Panc1 (cell line): Measurements from ENCODE around the gene LMNTD1. TPM values are rescaled to one million over a fixed set of nuclear protein-coding genes. Genes with fewer than 3 reads are reported as not detected.

Experiments
- ATAC-seq: fragments of 200-7000 bp; cut with Tn5 transposase; 2 replicates; pipeline ENCODE4 v1.9.1; 2020; ENCODE audit warnings: mild to moderate bottlenecking, moderate library complexity
- BruUV-seq: library from RNA; stranded (reverse); fragments of 400-500 nt; replicated peaks from 2 replicates; lab custom pipeline; 2021; lab: Mats Ljungman, UMichigan
- CTCF ChIA-PET: fragments of 300-600 bp; sonication (Branson Sonifier 250); formaldehyde crosslinking; loops from one replicate; lab custom pipeline; 2022; ENCODE audit warnings: antibody characterized with exemption; lab: Charles Lee
- POLR2A ChIA-PET: fragments of 300-600 bp; sonication (Branson Sonifier 250); formaldehyde crosslinking; loops from one replicate; lab custom pipeline; 2022; ENCODE audit warnings: antibody characterized with exemption; lab: Charles Lee
- DNase-seq: peaks from one replicate; pipeline ENCODE4 v3.0.0-alpha.2; 2010; ENCODE audit warnings: low read depth, low spot score
- H3K27ac ChIP-seq: 2 replicates; pipeline ENCODE4 v1.5.1; 2011; ENCODE audit warnings: mild to moderate bottlenecking, low read length, inconsistent platforms
- H3K27me3 ChIP-seq: fragments of 200-500 bp; sonication (Bioruptor generic); 2 replicates; pipeline ENCODE4 v1.6.0; 2014; ENCODE audit warnings: low read length, inconsistent platforms; ENCODE audit not compliant: control insufficient read depth, insufficient read depth
- H3K36me3 ChIP-seq: fragments of 200-500 bp; sonication (Bioruptor generic); 2 replicates; pipeline ENCODE4 v1.5.1; 2014; ENCODE audit warnings: inconsistent platforms, mild to moderate bottlenecking, low read length, moderate library complexity; ENCODE audit not compliant: control insufficient read depth, insufficient read depth
- H3K4me1 ChIP-seq: 2 replicates; pipeline ENCODE4 v1.5.1; 2011; ENCODE audit warnings: inconsistent platforms, mild to moderate bottlenecking, low read length, moderate library complexity; ENCODE audit not compliant: control insufficient read depth, insufficient read depth
- H3K4me3 ChIP-seq, 2 experiments: 2 replicates each; pipeline ENCODE4 v1.5.1; 2011 to 2012; ENCODE audit warnings: low read depth in 2 of 2, low read length in 2 of 2, mild to moderate bottlenecking in 2 of 2, inconsistent platforms in 1 of 2, moderate library complexity in 1 of 2
- H3K9me3 ChIP-seq: fragments of 200-500 bp; sonication (Bioruptor generic); 2 replicates; pipeline ENCODE4 v1.5.1; 2014; ENCODE audit warnings: low read depth, mild to moderate bottlenecking, inconsistent platforms, low read length, moderate library complexity; ENCODE audit not compliant: control insufficient read depth, insufficient read depth
- POLR2AphosphoS5 ChIP-seq: IDR thresholded peaks from 2 replicates; pipeline ENCODE4 v1.6.1; 2012; ENCODE audit warnings: mild to moderate bottlenecking, low read depth, low read length, moderate library complexity
- SIN3A ChIP-seq: IDR thresholded peaks from 2 replicates; pipeline ENCODE4 v1.6.1; 2012; ENCODE audit warnings: low read depth, mild to moderate bottlenecking, low read length, moderate library complexity, borderline replicate concordance; ENCODE audit not compliant: insufficient read depth
- TCF7L2 ChIP-seq: IDR thresholded peaks from 2 replicates; pipeline ENCODE4 v1.6.1; 2011; ENCODE audit warnings: mild to moderate bottlenecking, low read depth, low read length, inconsistent platforms
- in situ Hi-C: cut with HindIII; loops from 2 replicates; pipeline ENCODE4 v1.10.0; 2016; ENCODE audit warnings: low sequenced_read_pairs, low pct_unique_long_range_greater_than_20kb
- intact Hi-C: fragments of 100-400 bp; cut with micrococcal nuclease; formaldehyde crosslinking; loops from one replicate; pipeline ENCODE4 v1.10.0; 2022; ENCODE audit not compliant: unreplicated experiment
- total RNA-seq: library from RNA; stranded (reverse); gene quantifications from one replicate; pipeline ENCODE4 v1.2.1, GENCODE V29; 2021; ENCODE audit not compliant: unreplicated experiment
- TF ChIP-seq, protein P1 (sequence below), 2 experiments: IDR thresholded peaks; 2 replicates each; pipeline ENCODE4 v1.6.1; 2011 to 2012; ENCODE audit warnings: low read depth in 2 of 2, control low read depth in 1 of 2, low read length in 1 of 2, mild to moderate bottlenecking in 1 of 2, moderate library complexity in 1 of 2; ENCODE audit not compliant: insufficient read depth in 1 of 2
- TF ChIP-seq, protein P2 (sequence below): fragments of 450-650 bp; IDR thresholded peaks from 2 replicates; pipeline ENCODE4 v1.5.1; 2017; ENCODE audit warnings: mild to moderate bottlenecking

LMNTD1 gene
- total RNA-seq, 1 experiment from 2014 or later, result 0.13 TPM

- Histone ChIP-seq H3K27ac (no peak overlapping the region), H3K9me3 (no peaks in the 10 kb centered on the region), H3K4me1 (no peaks in the 10 kb centered on the region), H3K27me3 (no peaks in the 10 kb centered on the region), H3K36me3 (no peaks in the 10 kb centered on the region), H3K4me3 (no peak overlapping the region)
- in situ Hi-C loops, result no loop called here
- no peak for TF ChIP-seq SIN3A
- TF ChIP-seq, protein P1, sequence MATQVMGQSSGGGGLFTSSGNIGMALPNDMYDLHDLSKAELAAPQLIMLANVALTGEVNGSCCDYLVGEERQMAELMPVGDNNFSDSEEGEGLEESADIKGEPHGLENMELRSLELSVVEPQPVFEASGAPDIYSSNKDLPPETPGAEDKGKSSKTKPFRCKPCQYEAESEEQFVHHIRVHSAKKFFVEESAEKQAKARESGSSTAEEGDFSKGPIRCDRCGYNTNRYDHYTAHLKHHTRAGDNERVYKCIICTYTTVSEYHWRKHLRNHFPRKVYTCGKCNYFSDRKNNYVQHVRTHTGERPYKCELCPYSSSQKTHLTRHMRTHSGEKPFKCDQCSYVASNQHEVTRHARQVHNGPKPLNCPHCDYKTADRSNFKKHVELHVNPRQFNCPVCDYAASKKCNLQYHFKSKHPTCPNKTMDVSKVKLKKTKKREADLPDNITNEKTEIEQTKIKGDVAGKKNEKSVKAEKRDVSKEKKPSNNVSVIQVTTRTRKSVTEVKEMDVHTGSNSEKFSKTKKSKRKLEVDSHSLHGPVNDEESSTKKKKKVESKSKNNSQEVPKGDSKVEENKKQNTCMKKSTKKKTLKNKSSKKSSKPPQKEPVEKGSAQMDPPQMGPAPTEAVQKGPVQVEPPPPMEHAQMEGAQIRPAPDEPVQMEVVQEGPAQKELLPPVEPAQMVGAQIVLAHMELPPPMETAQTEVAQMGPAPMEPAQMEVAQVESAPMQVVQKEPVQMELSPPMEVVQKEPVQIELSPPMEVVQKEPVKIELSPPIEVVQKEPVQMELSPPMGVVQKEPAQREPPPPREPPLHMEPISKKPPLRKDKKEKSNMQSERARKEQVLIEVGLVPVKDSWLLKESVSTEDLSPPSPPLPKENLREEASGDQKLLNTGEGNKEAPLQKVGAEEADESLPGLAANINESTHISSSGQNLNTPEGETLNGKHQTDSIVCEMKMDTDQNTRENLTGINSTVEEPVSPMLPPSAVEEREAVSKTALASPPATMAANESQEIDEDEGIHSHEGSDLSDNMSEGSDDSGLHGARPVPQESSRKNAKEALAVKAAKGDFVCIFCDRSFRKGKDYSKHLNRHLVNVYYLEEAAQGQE (IDR thresholded peaks at IDR 0.05; ENCODE audit: insufficient read depth in 1 of 2, low read depth in 2 of 2, low read length in 1 of 2), result no peak
- TF ChIP-seq, protein P2, sequence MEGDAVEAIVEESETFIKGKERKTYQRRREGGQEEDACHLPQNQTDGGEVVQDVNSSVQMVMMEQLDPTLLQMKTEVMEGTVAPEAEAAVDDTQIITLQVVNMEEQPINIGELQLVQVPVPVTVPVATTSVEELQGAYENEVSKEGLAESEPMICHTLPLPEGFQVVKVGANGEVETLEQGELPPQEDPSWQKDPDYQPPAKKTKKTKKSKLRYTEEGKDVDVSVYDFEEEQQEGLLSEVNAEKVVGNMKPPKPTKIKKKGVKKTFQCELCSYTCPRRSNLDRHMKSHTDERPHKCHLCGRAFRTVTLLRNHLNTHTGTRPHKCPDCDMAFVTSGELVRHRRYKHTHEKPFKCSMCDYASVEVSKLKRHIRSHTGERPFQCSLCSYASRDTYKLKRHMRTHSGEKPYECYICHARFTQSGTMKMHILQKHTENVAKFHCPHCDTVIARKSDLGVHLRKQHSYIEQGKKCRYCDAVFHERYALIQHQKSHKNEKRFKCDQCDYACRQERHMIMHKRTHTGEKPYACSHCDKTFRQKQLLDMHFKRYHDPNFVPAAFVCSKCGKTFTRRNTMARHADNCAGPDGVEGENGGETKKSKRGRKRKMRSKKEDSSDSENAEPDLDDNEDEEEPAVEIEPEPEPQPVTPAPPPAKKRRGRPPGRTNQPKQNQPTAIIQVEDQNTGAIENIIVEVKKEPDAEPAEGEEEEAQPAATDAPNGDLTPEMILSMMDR, result no peak
- no peak for TF ChIP-seq POLR2AphosphoS5
- no peak for TF ChIP-seq TCF7L2
- ATAC-seq, result no peak
- POLR2A ChIA-PET, result no interaction called here
- DNase-seq, result no peak
- intact Hi-C loops, result no loop called here
- BruUV-seq, result no TSS peak
- CTCF ChIA-PET, result no interaction called here
These were observed 70.5 kb downstream of the LMNTD1 start for GRCh38 chr12:25482625-25483024.

DNA sequence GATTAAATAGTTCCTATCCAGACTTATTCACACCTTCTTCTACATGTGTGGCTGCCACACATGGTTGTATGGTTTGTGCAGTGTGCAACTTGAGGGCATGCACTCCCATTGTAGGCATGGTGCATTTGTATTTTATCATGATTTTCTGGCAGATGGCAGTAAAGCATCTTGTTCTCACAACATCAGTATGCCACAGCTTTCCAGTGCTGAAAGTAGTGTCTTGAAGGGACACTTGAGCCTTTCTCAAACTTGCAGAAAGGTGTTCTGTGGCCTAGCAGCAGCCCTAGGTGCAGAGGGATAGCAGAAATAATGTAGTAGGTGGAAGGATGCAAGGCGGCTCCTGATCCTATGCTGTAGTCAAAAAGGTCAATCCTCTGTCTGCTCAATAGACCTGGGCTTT is 72.9 kb downstream of the LMNTD1 start:
- no peak overlapping the region for H3K4me3 ChIP-seq

More for the DNA sequence above, 72.9 kb downstream of the LMNTD1 start:
- Histone ChIP-seq H3K4me1 (no peaks in the 10 kb centered on the region), H3K9me3 (no peaks in the 10 kb centered on the region), H3K27ac (no peak overlapping the region), H3K27me3 (no peaks in the 10 kb centered on the region), H3K36me3 (no peaks in the 10 kb centered on the region)
- no TSS peak for BruUV-seq
- DNase-seq (no peak), ATAC-seq (no peak)
- POLR2A ChIA-PET, result no interaction called here
- intact Hi-C loops, result no loop called here
- in situ Hi-C loops, result no loop called here
- CTCF ChIA-PET, result no interaction called here
- TF ChIP-seq, protein P2, result no peak
- TF ChIP-seq, protein P1 (IDR thresholded peaks at IDR 0.05; ENCODE audit: insufficient read depth in 1 of 2, low read depth in 2 of 2, low read length in 1 of 2), result no peak
- TF ChIP-seq POLR2AphosphoS5, result no peak
- TF ChIP-seq TCF7L2, result no peak
- no peak for TF ChIP-seq SIN3A
